ENCODE data around the gene JADE1. TPM values are rescaled to one million over a fixed set of nuclear protein-coding genes. Genes with fewer than 3 reads are reported as not detected.

JADE1 gene
- total and polyA plus RNA-seq, 2 experiments from 2014 or later = 84.2 to 158 TPM

DNA sequence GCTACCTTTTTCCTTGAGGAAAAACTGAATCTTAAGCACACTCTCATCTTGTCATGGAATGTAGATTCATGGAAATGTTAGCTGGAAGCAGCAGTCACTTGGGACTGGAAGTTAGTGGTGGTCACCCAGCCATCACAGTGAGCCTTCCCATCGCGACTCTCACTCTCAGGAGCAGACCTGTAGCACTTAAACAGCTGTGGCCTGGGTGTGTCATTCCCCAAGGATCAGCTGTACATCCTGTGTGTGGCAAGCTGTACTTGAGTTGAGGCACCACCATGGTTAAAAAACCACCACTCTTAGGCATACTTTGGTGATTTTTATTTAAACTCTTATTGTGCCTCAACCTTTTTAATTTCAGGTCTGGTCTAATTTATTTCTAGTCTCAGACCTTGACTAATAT, 46.7 kb downstream of the JADE1 start (continued):
- TF ChIP-seq NANOG (IDR thresholded peaks at IDR 0.05; ENCODE audit: borderline replicate concordance) (no peak), POLR2AphosphoS5 (IDR thresholded peaks at IDR 0.05; ENCODE audit: low read depth) (no peak), JUNB (IDR thresholded peaks at IDR 0.05; ENCODE audit: unreplicated experiment) (no peak), ZNF114 (CRISPR knock-in tag; IDR thresholded peaks at IDR 0.05) (no peak)

- H3K27ac Mint-ChIP-seq = peak overlapping the region; percentile 82
- peaks cover 89% of the 10 kb centered on the region for H3F3A ChIP-seq (replicated peaks; ENCODE audit: low read depth)
- H3K9me3 Mint-ChIP-seq = 0 out of 3 replicates have a peak, but pooled peaks cover 2% of the 10 kb centered on the region
- H3K4me1 Mint-ChIP-seq = peaks cover 64% of the 10 kb centered on the region
- no peak for TF ChIP-seq REST (IDR thresholded peaks at IDR 0.05; ENCODE audit: unreplicated experiment)
- TF ChIP-seq ZNF331 (CRISPR knock-in tag; IDR thresholded peaks at IDR 0.05; ENCODE audit: low read depth) = no peak
- TF ChIP-seq EZH2 (IDR thresholded peaks at IDR 0.05; ENCODE audit: low read depth, unreplicated experiment) = no peak
- peak; percentile 46 for TF ChIP-seq POLR2AphosphoS5 (IDR thresholded peaks at IDR 0.05; ENCODE audit: low read depth)
- no peak for TF ChIP-seq ZNF462 (CRISPR knock-in tag; IDR thresholded peaks at IDR 0.05)
- H3K79me2 ChIP-seq (replicated peaks; ENCODE audit: insufficient read depth) = peaks cover 95% of the 10 kb centered on the region
- ATAC-seq = no peak
- H4K20me1 ChIP-seq (replicated peaks; ENCODE audit: insufficient read depth) = peaks cover 87% of the 10 kb centered on the region
- no peak overlapping the region for H3K4me3 Mint-ChIP-seq
- peak overlapping the region; percentile 89 for H3K27ac ChIP-seq (ENCODE audit: low read depth)
- peaks cover 100% of the 10 kb centered on the region for H3K36me3 Mint-ChIP-seq (ENCODE audit: low read depth)
- H2AFZ ChIP-seq = no peak overlapping the region
- H3K27me3 ChIP-seq (ENCODE audit: insufficient read depth) = no peaks in the 10 kb centered on the region
- H3K9me2 ChIP-seq (ENCODE audit: insufficient read depth) = no peaks in the 10 kb centered on the region
- H3K4me3 ChIP-seq = no peak overlapping the region
- peaks cover 94% of the 10 kb centered on the region for H3K36me3 ChIP-seq (ENCODE audit: insufficient read depth)
- no peak for DNase-seq (ENCODE audit: low spot score)
- peaks cover 38% of the 10 kb centered on the region for H3K27me3 Mint-ChIP-seq (ENCODE audit: insufficient read depth, low read depth, poor library complexity)
- no peak overlapping the region for H3K4me2 ChIP-seq
- peaks cover 16% of the 10 kb centered on the region; the same call in 1 of the 2 replicates for H3K4me1 ChIP-seq (ENCODE audit: insufficient read depth)
Measured at GRCh38 chr4:128858879-128859671, 49.6 kb downstream of the JADE1 start.

Measured in GM23338 (cell line).